Measurements from ENCODE around the gene OSBPL3. TPM values are rescaled to one million over a fixed set of nuclear protein-coding genes. Genes with fewer than 3 reads are reported as not detected.

OSBPL3 gene
- total and polyA plus RNA-seq, 7 donors = 0.60 to 6.3 (median 1.8) TPM

GRCh38 chr7:24981171-24981951, 1.4 kb upstream of the OSBPL3 start:
- Histone ChIP-seq H3K9me3 (no peaks in the 10 kb centered on the region), H3K27me3 (peaks cover 0 to 8% (median 0%) of the 10 kb centered on the region in 3 donors), H3K4me3 (peak overlapping the region; percentile 49 to 76 (median 66)), H3K4me1 (peaks cover 0 to 29% (median 21%) of the 10 kb centered on the region in 4 donors), H3K27ac (peak overlapping the region; percentile 78 to 87 (median 80)), H3K36me3 (no peaks in the 10 kb centered on the region)
- intact Hi-C loops (cut with DNase I) = loop anchor here (5.0 kb wide), 1 partner anchor 159 kb away; no protein-coding TSS in a partner anchor
- TF ChIP-seq EP300 (IDR thresholded peaks at IDR 0.05) (no peak), POLR2AphosphoS5 (IDR thresholded peaks at IDR 0.05) (no peak), CTCF (IDR thresholded peaks at IDR 0.05) (no peak), POLR2A (IDR thresholded peaks at IDR 0.05) (no peak)
- DNase-seq = peak; percentile 75
- WGBS, 2 donors = 1 to 2% methylated on average over 52 of the region's 52 CpGs

GRCh38 chr7:24980534-24981170, 674 bp upstream of the OSBPL3 start:
- TF ChIP-seq POLR2A (IDR thresholded peaks at IDR 0.05) (peak in 1 of 2 donors; percentile 37), POLR2AphosphoS5 (IDR thresholded peaks at IDR 0.05) (no peak)
- Histone ChIP-seq H3K4me1 (peaks cover 0 to 29% (median 21%) of the 10 kb centered on the region in 4 donors), H3K27ac (peak overlapping the region; percentile 78 to 87 (median 80)), H3K36me3 (no peaks in the 10 kb centered on the region), H3K27me3 (peaks cover 0 to 8% (median 0%) of the 10 kb centered on the region in 3 donors), H3K4me3 (peak overlapping the region; percentile 49 to 76 (median 66)), H3K9me3 (no peaks in the 10 kb centered on the region)
- WGBS, 2 donors = 3 to 4% methylated on average over 26 of the region's 26 CpGs
- intact Hi-C loops (cut with DNase I) = loop anchor here (1.0 to 5.0 kb wide), 2 partner anchors 145 to 158 kb away; partner anchors contain the start of gene CYCS
- DNase-seq = peak; percentile 67

- WGBS, 2 donors = 1% methylated on average over 42 of the region's 42 CpGs
- no peaks in the 10 kb centered on the region for H3K36me3 ChIP-seq
- peaks cover 0 to 8% (median 0%) of the 10 kb centered on the region in 3 donors for H3K27me3 ChIP-seq
- TF ChIP-seq CTCF (IDR thresholded peaks at IDR 0.05) (peak; percentile 25 to 34 (median 27)), POLR2A (IDR thresholded peaks at IDR 0.05) (no peak), EP300 (IDR thresholded peaks at IDR 0.05) (no peak), POLR2AphosphoS5 (IDR thresholded peaks at IDR 0.05) (peak in 1 of 4 donors; percentile 10)
- H3K4me1 ChIP-seq = peaks cover 0 to 29% (median 21%) of the 10 kb centered on the region in 4 donors
- H3K4me3 ChIP-seq = peak overlapping the region; percentile 49 to 76 (median 66)
- H3K9me3 ChIP-seq = no peaks in the 10 kb centered on the region
- intact Hi-C loops (cut with DNase I) = loop anchor here (2.0 kb wide), 1 partner anchor 89 kb away; no protein-coding TSS in a partner anchor
- DNase-seq = peak; percentile 75
- H3K27ac ChIP-seq = peak overlapping the region; percentile 78 to 87 (median 80)
Observed at GRCh38 chr7:24979470-24979862, 512 bp downstream of the OSBPL3 start.

- peak; percentile 67 for DNase-seq
- Histone ChIP-seq H3K9me3 (no peaks in the 10 kb centered on the region), H3K36me3 (no peaks in the 10 kb centered on the region), H3K4me3 (peak overlapping the region; percentile 49 to 76 (median 66)), H3K27ac (peak overlapping the region in 3 of 4 donors; percentile 80 to 87 (median 81)), H3K27me3 (peaks cover 0 to 8% (median 0%) of the 10 kb centered on the region in 3 donors), H3K4me1 (peaks cover 0 to 29% (median 21%) of the 10 kb centered on the region in 4 donors)
- intact Hi-C loops (cut with DNase I) = loop anchor here (2.0 kb wide), 1 partner anchor 90 kb away; no protein-coding TSS in a partner anchor
- WGBS, 2 donors = 34 to 36% methylated on average over 29 of the region's 29 CpGs
- TF ChIP-seq EP300 (IDR thresholded peaks at IDR 0.05) = no peak
- no peak for TF ChIP-seq POLR2A (IDR thresholded peaks at IDR 0.05)
- TF ChIP-seq POLR2AphosphoS5 (IDR thresholded peaks at IDR 0.05) = no peak
- no peak for TF ChIP-seq CTCF (IDR thresholded peaks at IDR 0.05)
Observed at GRCh38 chr7:24978843-24979469, 1.0 kb downstream of the OSBPL3 start.

Measured in sigmoid colon (tissue), 7 donors.